Measurements from ENCODE around the gene COL19A1.

- TF ChIP-seq POLR2A (IDR thresholded peaks at IDR 0.05) (no peak), CTCF (IDR thresholded peaks at IDR 0.05) (peak in 3 of 4 experiments; percentile 11 to 22 (median 12))
These were observed 300.0 kb downstream of the COL19A1 start for GRCh38 chr6:70166088-70166958.

Data from prostate gland (tissue), 2 donors.